ENCODE measurements around the gene GTF2H1.

The GTF2H1 gene

DNA sequence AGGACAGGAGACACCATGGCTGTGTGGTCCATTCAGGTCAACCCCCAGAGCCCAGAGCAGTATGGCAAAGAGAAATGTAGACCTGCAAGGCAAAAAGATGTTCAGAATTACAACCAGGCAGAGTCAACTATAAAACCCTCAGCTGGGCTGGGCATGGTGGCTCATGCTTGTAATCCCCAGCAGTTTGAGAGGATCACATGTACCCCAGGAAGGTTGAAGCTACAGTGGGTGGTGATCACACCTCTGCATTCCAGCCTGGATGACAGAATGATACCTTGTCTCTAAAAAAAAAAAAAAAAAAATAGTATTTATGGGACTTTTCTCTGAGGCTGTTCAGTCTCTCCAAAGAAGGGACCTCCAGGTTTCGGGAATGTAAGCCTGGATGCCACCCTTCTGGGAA is 53.6 kb downstream of the GTF2H1 start:
- no peaks in the 10 kb centered on the region for H3K36me3 ChIP-seq
- TF ChIP-seq CTCF (IDR thresholded peaks at IDR 0.05): no peak
- no peak for DNase-seq
- intact Hi-C loops (cut with DNase I; ENCODE audit: low total_unique reads): no loop called here
- no peaks in the 10 kb centered on the region for H3K27me3 ChIP-seq
- no peaks in the 10 kb centered on the region for H3K9me3 ChIP-seq
- H3K4me1 ChIP-seq: no peaks in the 10 kb centered on the region
- no peak overlapping the region for H3K4me3 ChIP-seq
- H3K27ac ChIP-seq: no peak overlapping the region

- DNase-seq: no peak
- H3K36me3 ChIP-seq: no peaks in the 10 kb centered on the region
- H3K27me3 ChIP-seq: no peaks in the 10 kb centered on the region
- no peak for TF ChIP-seq CTCF (IDR thresholded peaks at IDR 0.05)
- no peak overlapping the region for H3K27ac ChIP-seq
- intact Hi-C loops (cut with DNase I; ENCODE audit: low total_unique reads): no loop called here
- no peak overlapping the region for H3K4me3 ChIP-seq
- H3K4me1 ChIP-seq: peaks cover 1 to 22% (median 17%) of the 10 kb centered on the region in 4 donors
- H3K9me3 ChIP-seq: no peaks in the 10 kb centered on the region
Observed at GRCh38 chr11:18379201-18379600, 56.8 kb downstream of the GTF2H1 start.

DNA sequence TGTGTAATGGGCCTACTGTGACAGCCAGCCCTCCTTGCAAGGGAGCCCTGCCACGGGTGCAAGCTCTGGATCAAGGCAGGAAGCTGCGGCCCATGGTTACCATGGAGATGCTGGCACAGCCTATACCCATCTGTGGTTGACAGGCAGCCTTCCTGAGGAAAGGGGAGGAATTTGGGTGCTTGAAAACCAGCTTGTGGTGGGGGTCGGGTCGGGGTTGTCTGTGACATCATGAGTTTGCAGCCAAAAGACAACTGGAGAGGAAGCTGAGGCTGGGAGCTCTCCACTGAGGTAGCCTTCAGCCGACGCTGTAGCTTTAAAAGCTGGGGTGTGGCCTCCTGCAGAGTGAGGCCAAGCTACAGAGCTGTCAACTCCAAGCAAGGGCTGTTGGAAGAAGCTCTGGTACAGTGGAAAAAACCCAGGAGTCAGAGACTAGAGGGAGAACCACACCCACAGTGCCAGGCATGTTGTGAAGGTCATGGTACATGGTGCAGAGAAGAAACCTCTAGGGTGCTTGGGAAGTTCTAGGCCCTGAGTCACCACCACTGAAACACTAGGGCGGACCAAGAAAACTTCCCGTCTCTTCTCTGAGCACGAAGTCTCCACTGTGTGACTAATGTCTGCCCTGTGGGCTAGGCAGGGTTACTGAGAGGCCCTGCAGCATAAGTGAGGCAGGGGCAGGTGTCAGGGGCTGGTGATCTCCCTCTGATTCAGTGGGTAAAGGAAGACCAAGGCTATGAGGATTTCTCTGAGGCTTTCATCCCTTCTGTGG is 61.2 kb downstream of the GTF2H1 start:
- Histone ChIP-seq H3K27ac (peak overlapping the region; percentile 88 to 97), H3K4me3 (peak overlapping the region in 1 of 2 donors; percentile 22), H3K4me1 (peaks cover 6 to 44% (median 33%) of the 10 kb centered on the region in 4 donors), H3K36me3 (no peaks in the 10 kb centered on the region), H3K27me3 (no peaks in the 10 kb centered on the region), H3K9me3 (no peaks in the 10 kb centered on the region)
- intact Hi-C loops (cut with DNase I; ENCODE audit: low total_unique reads): no loop called here
- no peak for TF ChIP-seq CTCF (IDR thresholded peaks at IDR 0.05)
- DNase-seq: peak; percentile 95 to 96

DNA sequence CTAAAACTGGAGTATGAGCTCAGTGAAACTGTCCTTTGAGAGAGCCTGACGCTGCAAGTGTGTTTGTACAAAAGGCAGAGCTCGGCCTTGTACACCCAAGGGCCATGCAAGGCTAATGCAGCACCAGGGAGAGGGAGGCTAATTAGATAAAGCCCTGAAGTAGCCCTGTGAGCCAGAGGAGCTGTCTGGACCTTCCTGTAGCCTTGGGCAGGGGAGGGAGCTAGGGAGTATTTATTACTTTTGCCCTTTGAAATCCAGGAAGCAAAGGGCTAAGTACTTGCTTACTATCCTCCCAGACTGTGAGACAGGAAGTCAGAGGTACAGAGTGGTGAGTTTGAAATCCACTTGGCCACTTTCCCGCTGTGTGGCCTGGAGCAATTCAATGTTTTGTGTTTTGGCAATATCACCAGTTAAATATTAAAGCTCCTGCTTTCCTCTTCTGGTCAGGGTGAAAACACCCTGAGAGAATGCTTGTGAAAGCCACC is 61.8 kb downstream of the GTF2H1 start:
- Histone ChIP-seq H3K9me3 (no peaks in the 10 kb centered on the region), H3K27me3 (no peaks in the 10 kb centered on the region), H3K4me3 (peak overlapping the region in 1 of 2 donors; percentile 22), H3K36me3 (no peaks in the 10 kb centered on the region), H3K4me1 (peaks cover 6 to 44% (median 33%) of the 10 kb centered on the region in 4 donors), H3K27ac (peak overlapping the region; percentile 88 to 97)
- intact Hi-C loops (cut with DNase I; ENCODE audit: low total_unique reads): no loop called here
- peak; percentile 75 to 87 for DNase-seq
- TF ChIP-seq CTCF (IDR thresholded peaks at IDR 0.05): peak in 1 of 2 experiments; percentile 4

GRCh38 chr11:18390088-18390487 is 67.7 kb downstream of the GTF2H1 start:
- intact Hi-C loops (cut with DNase I; ENCODE audit: low total_unique reads): loop anchor here (10.0 kb wide), 3 partner anchors 135 to 1785 kb away; partner anchors contain the start of genes SPTY2D1 and TSG101

More at GRCh38 chr11:18390088-18390487, 67.7 kb downstream of the GTF2H1 start:
- Histone ChIP-seq H3K4me1 (peaks cover 0 to 35% (median 23%) of the 10 kb centered on the region in 4 donors), H3K9me3 (no peaks in the 10 kb centered on the region), H3K4me3 (no peak overlapping the region), H3K27ac (no peak overlapping the region), H3K36me3 (no peaks in the 10 kb centered on the region), H3K27me3 (no peaks in the 10 kb centered on the region)
- TF ChIP-seq CTCF (IDR thresholded peaks at IDR 0.05): no peak
- DNase-seq: no peak
